Sigmoid colon (tissue), 4 donors: ENCODE data around the gene CD63.

ENCODE experiments used
- CTCF ChIP-seq, 4 experiments: fragments of 450-650 bp in 3 of 4; fragments of 200-600 bp in 1 of 4; IDR thresholded peaks; one replicate each; pipeline ENCODE4 v1.5.1; 2016 to 2019; ENCODE audit warnings: antibody characterized with exemption in 4 of 4, mild to moderate bottlenecking in 3 of 4, moderate library complexity in 2 of 4
- EP300 ChIP-seq, 4 donors: sonication (generic); formaldehyde crosslinking; IDR thresholded peaks; one replicate each; pipeline ENCODE4 v1.6.1; 2017; ENCODE audit warnings: antibody characterized with exemption in 4 of 4
- POLR2A ChIP-seq, 2 donors: fragments of 450-650 bp; IDR thresholded peaks; one replicate each; pipeline ENCODE4 v1.6.1; 2016; ENCODE audit warnings: antibody characterized with exemption in 2 of 2, mild to moderate bottlenecking in 2 of 2, moderate library complexity in 2 of 2

GRCh38 chr12:55743406-55744339 is 14.9 kb upstream of the CD63 start:
- TF ChIP-seq CTCF (IDR thresholded peaks at IDR 0.05): no peak
- TF ChIP-seq POLR2A (IDR thresholded peaks at IDR 0.05): no peak
- no peak for TF ChIP-seq EP300 (IDR thresholded peaks at IDR 0.05)
